HG03354 (cell line): ENCODE results near the gene SUPT6H.
"Not testable (repeated sequence)": the region's sequence is repeated elsewhere in the genome, so short reads cannot be mapped to it uniquely, and the experiment has no call there.

ENCODE experiments used
- ATAC-seq: cut with Tn5 transposase; IDR thresholded peaks from one replicate; pipeline ENCODE4 v1.9.1; 2021; ENCODE audit warnings: mild to moderate bottlenecking; ENCODE audit not compliant: unreplicated experiment, poor library complexity, severe bottlenecking

Gene SUPT6H

GRCh38 chr17:28728364-28729200 is 66.6 kb downstream of the SUPT6H start, which contains the start of gene NEK8:
NEK8 (plus strand) TSS chr17:28728788; CDS start chr17:28728814, 26 bp downstream.
- peak; percentile 42 for ATAC-seq

- ATAC-seq = no peak
These were observed 67.9 kb downstream of the SUPT6H start for GRCh38 chr17:28729950-28730330.

DNA sequence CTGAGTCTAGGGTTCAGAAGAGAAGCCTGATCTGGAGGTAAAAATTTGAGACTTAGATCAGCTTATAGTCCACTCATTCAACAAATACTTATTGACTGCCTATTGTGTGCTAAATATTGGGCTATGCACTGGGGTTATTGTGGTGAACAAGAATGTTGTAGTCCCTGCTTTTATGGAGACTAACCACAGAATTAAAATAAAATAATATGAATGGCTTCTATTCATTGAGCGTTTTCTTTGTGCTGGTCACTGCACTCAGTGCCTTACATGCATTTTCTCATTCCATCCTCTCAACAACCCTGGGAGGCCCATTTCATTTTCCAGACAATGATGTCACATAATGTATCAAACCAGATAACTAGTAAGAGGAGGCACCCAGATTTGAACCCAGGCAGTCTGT is 71.3 kb downstream of the SUPT6H start:
- ATAC-seq = no peak

DNA sequence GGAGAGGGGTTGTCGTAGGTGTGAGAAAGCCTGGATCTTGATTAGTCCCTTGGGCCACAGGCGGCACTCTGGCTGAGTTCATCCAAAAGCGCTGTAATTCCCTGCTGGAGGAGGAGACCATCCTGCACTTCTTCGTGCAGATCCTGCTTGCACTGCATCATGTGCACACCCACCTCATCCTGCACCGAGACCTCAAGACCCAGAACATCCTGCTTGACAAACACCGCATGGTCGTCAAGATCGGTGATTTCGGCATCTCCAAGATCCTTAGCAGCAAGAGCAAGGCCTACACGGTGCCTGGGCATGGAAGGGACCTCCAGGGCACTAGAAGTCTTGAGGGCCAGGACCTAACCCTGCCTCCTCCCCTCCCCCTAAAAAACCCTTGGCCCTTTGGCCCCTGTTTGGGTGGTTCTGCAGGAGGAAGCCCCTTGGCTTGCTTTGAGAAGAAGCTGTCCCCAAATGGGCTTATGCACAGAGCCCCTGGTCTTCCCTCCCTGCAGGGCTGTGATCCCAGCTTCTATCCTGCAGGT is 72.8 kb downstream of the SUPT6H start:
- no peak for ATAC-seq

- ATAC-seq = no peak
These were observed 73.3 kb downstream of the SUPT6H start for GRCh38 chr17:28735242-28735722.

- ATAC-seq = not testable (repeated sequence)
These were observed 74.1 kb downstream of the SUPT6H start for GRCh38 chr17:28735913-28736769.

DNA sequence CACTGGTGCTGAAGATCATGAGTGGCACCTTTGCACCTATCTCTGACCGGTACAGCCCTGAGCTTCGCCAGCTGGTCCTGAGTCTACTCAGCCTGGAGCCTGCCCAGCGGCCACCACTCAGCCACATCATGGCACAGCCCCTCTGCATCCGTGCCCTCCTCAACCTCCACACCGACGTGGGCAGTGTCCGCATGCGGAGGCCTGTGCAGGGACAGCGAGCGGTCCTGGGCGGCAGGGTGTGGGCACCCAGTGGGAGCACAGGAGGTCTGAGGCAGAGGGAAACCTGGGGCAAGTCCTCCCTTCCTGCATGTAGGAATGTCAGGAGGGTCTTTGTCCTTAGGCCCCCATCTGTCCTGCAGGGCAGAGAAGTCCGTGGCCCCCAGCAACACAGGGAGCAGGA is 75.3 kb downstream of the SUPT6H start:
- ATAC-seq = no peak

- peak; percentile 69 for ATAC-seq
These were observed 76.0 kb downstream of the SUPT6H start for GRCh38 chr17:28737770-28738679.

DNA sequence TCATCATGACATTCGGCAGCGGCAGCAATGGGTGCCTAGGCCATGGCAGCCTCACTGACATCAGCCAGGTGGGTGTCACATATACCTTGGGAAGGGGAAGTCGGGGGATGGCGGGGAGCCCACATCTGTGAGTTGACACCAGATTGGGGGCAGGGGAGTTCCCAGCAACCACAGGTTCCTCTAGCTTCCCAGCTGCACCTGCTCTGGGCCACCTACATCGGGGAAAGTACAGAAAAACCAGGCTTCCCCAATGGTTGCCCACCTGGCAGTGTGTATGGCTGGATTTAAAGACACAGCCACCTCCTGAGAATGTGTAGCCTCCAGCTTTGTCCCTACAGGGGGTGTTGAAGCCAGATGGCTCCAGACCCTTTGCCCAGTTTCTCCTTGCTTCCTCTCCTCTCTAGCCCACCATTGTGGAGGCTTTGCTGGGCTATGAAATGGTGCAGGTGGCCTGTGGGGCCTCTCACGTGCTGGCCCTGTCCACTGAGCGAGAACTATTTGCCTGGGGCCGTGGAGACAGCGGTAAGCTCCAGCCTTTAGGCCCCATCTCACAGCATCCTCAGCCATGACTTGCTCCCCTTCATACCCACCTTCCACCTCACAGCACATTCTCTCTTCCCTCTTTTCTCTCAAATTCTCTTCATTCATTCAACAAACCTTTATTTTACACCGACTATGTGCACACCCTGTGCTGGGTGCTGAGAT is 76.8 kb downstream of the SUPT6H start:
- ATAC-seq = peak; percentile 30

- no peak for ATAC-seq
These were observed 78.7 kb downstream of the SUPT6H start for GRCh38 chr17:28740406-28741357.

GRCh38 chr17:28741358-28742349 is 79.6 kb downstream of the SUPT6H start:
- ATAC-seq = no peak

- ATAC-seq = peak; percentile 64
These were observed 81.5 kb downstream of the SUPT6H start, which contains the start of gene TRAF4 for GRCh38 chr17:28743243-28744103. TRAF4 (plus strand) TSS chr17:28744011; CDS start chr17:28744113, 102 bp downstream.

- ATAC-seq = peak; percentile 36
These were observed 82.3 kb downstream of the SUPT6H start for GRCh38 chr17:28744104-28744971.

- ATAC-seq = no peak
These were observed 83.2 kb downstream of the SUPT6H start for GRCh38 chr17:28744972-28745785.
